Panc1 (cell line): ENCODE measurements around the gene YBX3. TPM values are rescaled to one million over a fixed set of nuclear protein-coding genes. Genes with fewer than 3 reads are reported as not detected.
"Not testable (repeated sequence)": the region's sequence is repeated elsewhere in the genome, so short reads cannot be mapped to it uniquely, and the experiment has no call there.

ENCODE experiments used
- ATAC-seq: fragments of 200-7000 bp; cut with Tn5 transposase; 2 replicates; pipeline ENCODE4 v1.9.1; 2020; ENCODE audit warnings: mild to moderate bottlenecking, moderate library complexity
- BruUV-seq: library from RNA; stranded (reverse); fragments of 400-500 nt; replicated peaks from 2 replicates; lab custom pipeline; 2021; lab: Mats Ljungman, UMichigan
- CTCF ChIA-PET: fragments of 300-600 bp; sonication (Branson Sonifier 250); formaldehyde crosslinking; loops from one replicate; lab custom pipeline; 2022; ENCODE audit warnings: antibody characterized with exemption; lab: Charles Lee
- POLR2A ChIA-PET: fragments of 300-600 bp; sonication (Branson Sonifier 250); formaldehyde crosslinking; loops from one replicate; lab custom pipeline; 2022; ENCODE audit warnings: antibody characterized with exemption; lab: Charles Lee
- DNase-seq: peaks from one replicate; pipeline ENCODE4 v3.0.0-alpha.2; 2010; ENCODE audit warnings: low read depth, low spot score
- H3K27ac ChIP-seq: 2 replicates; pipeline ENCODE4 v1.5.1; 2011; ENCODE audit warnings: mild to moderate bottlenecking, low read length, inconsistent platforms
- H3K27me3 ChIP-seq: fragments of 200-500 bp; sonication (Bioruptor generic); 2 replicates; pipeline ENCODE4 v1.6.0; 2014; ENCODE audit warnings: low read length, inconsistent platforms; ENCODE audit not compliant: control insufficient read depth, insufficient read depth
- H3K36me3 ChIP-seq: fragments of 200-500 bp; sonication (Bioruptor generic); 2 replicates; pipeline ENCODE4 v1.5.1; 2014; ENCODE audit warnings: inconsistent platforms, mild to moderate bottlenecking, low read length, moderate library complexity; ENCODE audit not compliant: control insufficient read depth, insufficient read depth
- H3K4me1 ChIP-seq: 2 replicates; pipeline ENCODE4 v1.5.1; 2011; ENCODE audit warnings: inconsistent platforms, mild to moderate bottlenecking, low read length, moderate library complexity; ENCODE audit not compliant: control insufficient read depth, insufficient read depth
- H3K4me3 ChIP-seq, 2 experiments: 2 replicates each; pipeline ENCODE4 v1.5.1; 2011 to 2012; ENCODE audit warnings: low read depth in 2 of 2, low read length in 2 of 2, mild to moderate bottlenecking in 2 of 2, inconsistent platforms in 1 of 2, moderate library complexity in 1 of 2
- H3K9me3 ChIP-seq: fragments of 200-500 bp; sonication (Bioruptor generic); 2 replicates; pipeline ENCODE4 v1.5.1; 2014; ENCODE audit warnings: low read depth, mild to moderate bottlenecking, inconsistent platforms, low read length, moderate library complexity; ENCODE audit not compliant: control insufficient read depth, insufficient read depth
- CTCF ChIP-seq: fragments of 450-650 bp; IDR thresholded peaks from 2 replicates; pipeline ENCODE4 v1.5.1; 2017; ENCODE audit warnings: mild to moderate bottlenecking
- POLR2AphosphoS5 ChIP-seq: IDR thresholded peaks from 2 replicates; pipeline ENCODE4 v1.6.1; 2012; ENCODE audit warnings: mild to moderate bottlenecking, low read depth, low read length, moderate library complexity
- SIN3A ChIP-seq: IDR thresholded peaks from 2 replicates; pipeline ENCODE4 v1.6.1; 2012; ENCODE audit warnings: low read depth, mild to moderate bottlenecking, low read length, moderate library complexity, borderline replicate concordance; ENCODE audit not compliant: insufficient read depth
- TCF7L2 ChIP-seq: IDR thresholded peaks from 2 replicates; pipeline ENCODE4 v1.6.1; 2011; ENCODE audit warnings: mild to moderate bottlenecking, low read depth, low read length, inconsistent platforms
- in situ Hi-C: cut with HindIII; loops from 2 replicates; pipeline ENCODE4 v1.10.0; 2016; ENCODE audit warnings: low sequenced_read_pairs, low pct_unique_long_range_greater_than_20kb
- intact Hi-C: fragments of 100-400 bp; cut with micrococcal nuclease; formaldehyde crosslinking; loops from one replicate; pipeline ENCODE4 v1.10.0; 2022; ENCODE audit not compliant: unreplicated experiment
- total RNA-seq: library from RNA; stranded (reverse); gene quantifications from one replicate; pipeline ENCODE4 v1.2.1, GENCODE V29; 2021; ENCODE audit not compliant: unreplicated experiment
- TF ChIP-seq, protein P1 (sequence below), 2 experiments: IDR thresholded peaks; 2 replicates each; pipeline ENCODE4 v1.6.1; 2011 to 2012; ENCODE audit warnings: low read depth in 2 of 2, control low read depth in 1 of 2, low read length in 1 of 2, mild to moderate bottlenecking in 1 of 2, moderate library complexity in 1 of 2; ENCODE audit not compliant: insufficient read depth in 1 of 2

The YBX3 gene
- total RNA-seq, 1 experiment from 2014 or later = 155 TPM

- CTCF ChIA-PET, H3K4me3 ChIP-seq, intact Hi-C loops, in situ Hi-C loops, H3K9me3 ChIP-seq, POLR2A ChIA-PET, ATAC-seq, BruUV-seq, H3K36me3 ChIP-seq, H3K27me3 ChIP-seq, DNase-seq, H3K4me1 ChIP-seq, H3K27ac ChIP-seq: not testable (repeated sequence)
These were observed 20.3 kb upstream of the YBX3 start for GRCh38 chr12:10743420-10743819.

GRCh38 chr12:10741845-10742244 lies 18.7 kb upstream of the YBX3 start:
- peaks cover 2% of the 10 kb centered on the region; the same call in 1 of the 2 replicates for H3K27me3 ChIP-seq
- ChIA-PET CTCF (no interaction called here), POLR2A (no interaction called here)
- no peak for ATAC-seq
- no peaks in the 10 kb centered on the region for H3K9me3 ChIP-seq
- no peak for DNase-seq
- no peak for TF ChIP-seq SIN3A
- TF ChIP-seq CTCF = no peak
- TF ChIP-seq, protein P1, sequence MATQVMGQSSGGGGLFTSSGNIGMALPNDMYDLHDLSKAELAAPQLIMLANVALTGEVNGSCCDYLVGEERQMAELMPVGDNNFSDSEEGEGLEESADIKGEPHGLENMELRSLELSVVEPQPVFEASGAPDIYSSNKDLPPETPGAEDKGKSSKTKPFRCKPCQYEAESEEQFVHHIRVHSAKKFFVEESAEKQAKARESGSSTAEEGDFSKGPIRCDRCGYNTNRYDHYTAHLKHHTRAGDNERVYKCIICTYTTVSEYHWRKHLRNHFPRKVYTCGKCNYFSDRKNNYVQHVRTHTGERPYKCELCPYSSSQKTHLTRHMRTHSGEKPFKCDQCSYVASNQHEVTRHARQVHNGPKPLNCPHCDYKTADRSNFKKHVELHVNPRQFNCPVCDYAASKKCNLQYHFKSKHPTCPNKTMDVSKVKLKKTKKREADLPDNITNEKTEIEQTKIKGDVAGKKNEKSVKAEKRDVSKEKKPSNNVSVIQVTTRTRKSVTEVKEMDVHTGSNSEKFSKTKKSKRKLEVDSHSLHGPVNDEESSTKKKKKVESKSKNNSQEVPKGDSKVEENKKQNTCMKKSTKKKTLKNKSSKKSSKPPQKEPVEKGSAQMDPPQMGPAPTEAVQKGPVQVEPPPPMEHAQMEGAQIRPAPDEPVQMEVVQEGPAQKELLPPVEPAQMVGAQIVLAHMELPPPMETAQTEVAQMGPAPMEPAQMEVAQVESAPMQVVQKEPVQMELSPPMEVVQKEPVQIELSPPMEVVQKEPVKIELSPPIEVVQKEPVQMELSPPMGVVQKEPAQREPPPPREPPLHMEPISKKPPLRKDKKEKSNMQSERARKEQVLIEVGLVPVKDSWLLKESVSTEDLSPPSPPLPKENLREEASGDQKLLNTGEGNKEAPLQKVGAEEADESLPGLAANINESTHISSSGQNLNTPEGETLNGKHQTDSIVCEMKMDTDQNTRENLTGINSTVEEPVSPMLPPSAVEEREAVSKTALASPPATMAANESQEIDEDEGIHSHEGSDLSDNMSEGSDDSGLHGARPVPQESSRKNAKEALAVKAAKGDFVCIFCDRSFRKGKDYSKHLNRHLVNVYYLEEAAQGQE (IDR thresholded peaks at IDR 0.05; ENCODE audit: insufficient read depth in 1 of 2, low read depth in 2 of 2, low read length in 1 of 2) = no peak
- no peak for TF ChIP-seq TCF7L2
- no peak for TF ChIP-seq POLR2AphosphoS5
- in situ Hi-C loops (no loop called here), intact Hi-C loops (no loop called here)
- BruUV-seq = no TSS peak
- H3K4me1 ChIP-seq = no peaks in the 10 kb centered on the region
- H3K4me3 ChIP-seq = no peak overlapping the region
- no peaks in the 10 kb centered on the region for H3K36me3 ChIP-seq
- no peak overlapping the region for H3K27ac ChIP-seq

DNA sequence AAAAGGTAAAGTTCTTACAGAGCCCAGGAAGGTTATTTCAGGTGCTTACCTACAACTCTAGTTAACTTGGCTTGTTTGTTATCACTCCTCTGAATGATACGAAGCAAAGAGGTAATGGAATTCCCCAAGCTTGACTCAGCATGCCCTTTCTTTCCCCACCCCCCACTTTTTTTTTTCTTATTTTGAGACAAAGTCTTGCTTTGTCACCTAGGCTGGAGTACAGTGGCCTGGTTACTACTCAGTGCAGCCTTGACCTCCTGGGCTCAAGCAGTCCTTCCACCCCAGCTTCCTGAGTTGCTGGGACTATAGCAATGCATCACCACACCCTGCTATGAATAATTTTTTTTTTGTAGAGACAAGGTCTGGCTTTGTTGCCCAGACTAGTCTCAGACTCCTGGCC lies 17.1 kb upstream of the YBX3 start:
- POLR2A ChIA-PET = no interaction called here
- BruUV-seq = no TSS peak
- H3K36me3 ChIP-seq = no peaks in the 10 kb centered on the region
- DNase-seq (no peak), ATAC-seq (no peak)
- intact Hi-C loops = no loop called here
- no peaks in the 10 kb centered on the region for H3K9me3 ChIP-seq
- CTCF ChIA-PET = no interaction called here
- in situ Hi-C loops = no loop called here
- TF ChIP-seq SIN3A = no peak
- no peak for TF ChIP-seq CTCF
- no peak for TF ChIP-seq POLR2AphosphoS5
- TF ChIP-seq, protein P1 (IDR thresholded peaks at IDR 0.05; ENCODE audit: insufficient read depth in 1 of 2, low read depth in 2 of 2, low read length in 1 of 2) = no peak
- TF ChIP-seq TCF7L2 = no peak
- H3K4me3 ChIP-seq = no peak overlapping the region
- H3K27me3 ChIP-seq = peaks cover 2% of the 10 kb centered on the region; the same call in 1 of the 2 replicates
- H3K27ac ChIP-seq = no peak overlapping the region
- no peaks in the 10 kb centered on the region for H3K4me1 ChIP-seq
